Measurements from ENCODE around the gene TMEM225B. TPM values are rescaled to one million over a fixed set of nuclear protein-coding genes. Genes with fewer than 3 reads are reported as not detected.
"Not testable (repeated sequence)": the region's sequence is repeated elsewhere in the genome, so short reads cannot be mapped to it uniquely, and the experiment has no call there.

Gene TMEM225B
- total RNA-seq, 2 experiments from 2014 or later = 0.98 to 1.7 TPM

GRCh38 chr7:99580778-99581332, 17.2 kb upstream of the TMEM225B start:
- not testable (repeated sequence) for H3K27me3 Mint-ChIP-seq (ENCODE audit: low read depth); H3K4me1 Mint-ChIP-seq (ENCODE audit: low read depth); H3K36me3 Mint-ChIP-seq (ENCODE audit: low read depth); DNase-seq; H3K9me3 Mint-ChIP-seq; H3K27ac Mint-ChIP-seq
- intact Hi-C loops (cut with micrococcal nuclease) = loop anchor here (1.0 kb wide), 1 partner anchor 172 kb away; no protein-coding TSS in a partner anchor
- H3K4me3 Mint-ChIP-seq = peak overlapping the region; percentile 83
- CTCF ChIA-PET = interaction anchor here (0.7 to 2.0 kb wide), 5 partner anchors 10 to 257 kb away, joined by 3 to 8 read pairs (median 4); partner anchors contain the start of gene ZSCAN25

GRCh38 chr7:99588868-99589267, 9.2 kb upstream of the TMEM225B start:
- Mint-ChIP-seq H3K36me3 (ENCODE audit: low read depth) (no peaks in the 10 kb centered on the region), H3K9me3 (no peaks in the 10 kb centered on the region), H3K4me3 (no peak overlapping the region), H3K4me1 (ENCODE audit: low read depth) (no peaks in the 10 kb centered on the region), H3K27ac (no peak overlapping the region), H3K27me3 (ENCODE audit: low read depth) (no peaks in the 10 kb centered on the region)
- CTCF ChIA-PET = no interaction called here
- intact Hi-C loops (cut with micrococcal nuclease) = no loop called here
- DNase-seq = no peak

- H3K4me3 Mint-ChIP-seq = no peak overlapping the region
- DNase-seq = no peak
- no peak overlapping the region for H3K27ac Mint-ChIP-seq
- H3K4me1 Mint-ChIP-seq (ENCODE audit: low read depth) = no peaks in the 10 kb centered on the region
- H3K36me3 Mint-ChIP-seq (ENCODE audit: low read depth) = no peaks in the 10 kb centered on the region
- intact Hi-C loops (cut with micrococcal nuclease) = no loop called here
- H3K27me3 Mint-ChIP-seq (ENCODE audit: low read depth) = no peaks in the 10 kb centered on the region
- H3K9me3 Mint-ChIP-seq = no peaks in the 10 kb centered on the region
- CTCF ChIA-PET = no interaction called here
Measured at GRCh38 chr7:99594948-99595745, 2.9 kb upstream of the TMEM225B start.

- Mint-ChIP-seq H3K9me3 (no peaks in the 10 kb centered on the region), H3K27ac (no peak overlapping the region), H3K36me3 (ENCODE audit: low read depth) (no peaks in the 10 kb centered on the region), H3K4me3 (no peak overlapping the region), H3K27me3 (ENCODE audit: low read depth) (no peaks in the 10 kb centered on the region), H3K4me1 (ENCODE audit: low read depth) (no peaks in the 10 kb centered on the region)
- CTCF ChIA-PET = no interaction called here
- DNase-seq = no peak
- intact Hi-C loops (cut with micrococcal nuclease) = no loop called here
Measured at GRCh38 chr7:99596408-99596955, 1.6 kb upstream of the TMEM225B start.

GRCh38 chr7:99599836-99600235, 1.8 kb downstream of the TMEM225B start:
- H3K4me1 Mint-ChIP-seq (ENCODE audit: low read depth) = no peaks in the 10 kb centered on the region
- H3K36me3 Mint-ChIP-seq (ENCODE audit: low read depth) = no peaks in the 10 kb centered on the region
- no peak for DNase-seq
- H3K27me3 Mint-ChIP-seq (ENCODE audit: low read depth) = no peaks in the 10 kb centered on the region
- no peaks in the 10 kb centered on the region for H3K9me3 Mint-ChIP-seq
- CTCF ChIA-PET = no interaction called here
- H3K4me3 Mint-ChIP-seq = no peak overlapping the region
- H3K27ac Mint-ChIP-seq = no peak overlapping the region
- intact Hi-C loops (cut with micrococcal nuclease) = no loop called here

GRCh38 chr7:99601656-99602310, 3.7 kb downstream of the TMEM225B start:
- no peaks in the 10 kb centered on the region for H3K36me3 Mint-ChIP-seq (ENCODE audit: low read depth)
- no peaks in the 10 kb centered on the region for H3K27me3 Mint-ChIP-seq (ENCODE audit: low read depth)
- no peak overlapping the region for H3K4me3 Mint-ChIP-seq
- no peaks in the 10 kb centered on the region for H3K9me3 Mint-ChIP-seq
- CTCF ChIA-PET = no interaction called here
- no peaks in the 10 kb centered on the region for H3K4me1 Mint-ChIP-seq (ENCODE audit: low read depth)
- intact Hi-C loops (cut with micrococcal nuclease) = no loop called here
- no peak for DNase-seq
- no peak overlapping the region for H3K27ac Mint-ChIP-seq

GRCh38 chr7:99605527-99605926, 7.5 kb downstream of the TMEM225B start:
- H3K4me1 Mint-ChIP-seq (ENCODE audit: low read depth) = no peaks in the 10 kb centered on the region
- DNase-seq = no peak
- H3K36me3 Mint-ChIP-seq (ENCODE audit: low read depth) = no peaks in the 10 kb centered on the region
- H3K4me3 Mint-ChIP-seq = no peak overlapping the region
- H3K27me3 Mint-ChIP-seq (ENCODE audit: low read depth) = no peaks in the 10 kb centered on the region
- intact Hi-C loops (cut with micrococcal nuclease) = no loop called here
- H3K27ac Mint-ChIP-seq = no peak overlapping the region
- H3K9me3 Mint-ChIP-seq = no peaks in the 10 kb centered on the region
- CTCF ChIA-PET = interaction anchor here (1.3 kb wide), 1 partner anchor 10 kb away, joined by 3 read pairs; no protein-coding TSS in a partner anchor

- intact Hi-C loops (cut with micrococcal nuclease) = no loop called here
- H3K4me1 Mint-ChIP-seq (ENCODE audit: low read depth) = no peaks in the 10 kb centered on the region
- no peaks in the 10 kb centered on the region for H3K36me3 Mint-ChIP-seq (ENCODE audit: low read depth)
- CTCF ChIA-PET = interaction anchor here (0.7 to 1.3 kb wide), 3 partner anchors 9 to 148 kb away, joined by 3 to 6 read pairs (median 5); no protein-coding TSS in a partner anchor
- no peaks in the 10 kb centered on the region for H3K9me3 Mint-ChIP-seq
- H3K27me3 Mint-ChIP-seq (ENCODE audit: low read depth) = no peaks in the 10 kb centered on the region
- H3K27ac Mint-ChIP-seq = no peak overlapping the region
- no peak for DNase-seq
- H3K4me3 Mint-ChIP-seq = no peak overlapping the region
Measured at GRCh38 chr7:99606531-99606930, 8.5 kb downstream of the TMEM225B start.

- CTCF ChIA-PET = no interaction called here
- Mint-ChIP-seq H3K9me3 (no peaks in the 10 kb centered on the region), H3K4me1 (ENCODE audit: low read depth) (no peaks in the 10 kb centered on the region), H3K36me3 (ENCODE audit: low read depth) (no peaks in the 10 kb centered on the region), H3K27me3 (ENCODE audit: low read depth) (no peaks in the 10 kb centered on the region), H3K27ac (no peak overlapping the region), H3K4me3 (no peak overlapping the region)
- no peak for DNase-seq
- intact Hi-C loops (cut with micrococcal nuclease) = no loop called here
Measured at GRCh38 chr7:99607548-99607947, 9.5 kb downstream of the TMEM225B start.

- H3K27me3 Mint-ChIP-seq (ENCODE audit: low read depth) = no peaks in the 10 kb centered on the region
- CTCF ChIA-PET = no interaction called here
- intact Hi-C loops (cut with micrococcal nuclease) = no loop called here
Measured at GRCh38 chr7:99614495-99614894, 16.4 kb downstream of the TMEM225B start.

GRCh38 chr7:99615989-99616358, 17.9 kb downstream of the TMEM225B start:
- intact Hi-C loops (cut with micrococcal nuclease) = loop anchor here (1.0 to 2.0 kb wide), 4 partner anchors 8 to 143 kb away; partner anchors contain the start of genes ZNF394 and ZNF789
- Mint-ChIP-seq H3K4me1 (ENCODE audit: low read depth) (peaks cover 31% of the 10 kb centered on the region), H3K9me3 (no peaks in the 10 kb centered on the region), H3K4me3 (peak overlapping the region; percentile 95), H3K27me3 (ENCODE audit: low read depth) (no peaks in the 10 kb centered on the region), H3K27ac (peak overlapping the region; percentile 92), H3K36me3 (ENCODE audit: low read depth) (peaks cover 26% of the 10 kb centered on the region)
- CTCF ChIA-PET = interaction anchor here (0.7 to 2.4 kb wide), 8 partner anchors 10 to 222 kb away, joined by 3 to 8 read pairs (median 4); no protein-coding TSS in a partner anchor
- no peak for DNase-seq

More at GRCh38 chr7:99614495-99614894, 16.4 kb downstream of the TMEM225B start:
- Mint-ChIP-seq H3K4me1 (ENCODE audit: low read depth) (peaks cover 30% of the 10 kb centered on the region), H3K9me3 (no peaks in the 10 kb centered on the region), H3K27ac (no peak overlapping the region), H3K4me3 (no peak overlapping the region), H3K36me3 (ENCODE audit: low read depth) (peaks cover 17% of the 10 kb centered on the region)
- DNase-seq = no peak
